RWPE1 (cell line): ENCODE measurements around the gene ODF4.

Experiments
- CTCF ChIA-PET: fragments of 350-600 bp; sonication (Branson Sonifier 250); formaldehyde crosslinking; extraction: SDS; loops from one replicate; lab custom pipeline; 2021; lab: Yijun Ruan, JAX
- POLR2A ChIA-PET: fragments of 400-600 bp; formaldehyde crosslinking; extraction: SDS; loops from one replicate; lab custom pipeline; 2020; ENCODE audit warnings: antibody characterized with exemption; ENCODE audit not compliant: low non-redundant PET; lab: Yijun Ruan, JAX
- DNase-seq: peaks from one replicate; pipeline ENCODE4 v3.0.0; 2012; ENCODE audit warnings: low spot score
- H3K27ac ChIP-seq: fragments of 450-650 bp; 2 replicates; pipeline ENCODE4 v1.5.1; 2017
- TF ChIP-seq, protein P1 (sequence below): fragments of 450-650 bp; conservative IDR thresholded peaks from 2 replicates; pipeline ENCODE4 v1.5.1; 2017; ENCODE audit warnings: low read depth, mild to moderate bottlenecking

ODF4 gene

DNA sequence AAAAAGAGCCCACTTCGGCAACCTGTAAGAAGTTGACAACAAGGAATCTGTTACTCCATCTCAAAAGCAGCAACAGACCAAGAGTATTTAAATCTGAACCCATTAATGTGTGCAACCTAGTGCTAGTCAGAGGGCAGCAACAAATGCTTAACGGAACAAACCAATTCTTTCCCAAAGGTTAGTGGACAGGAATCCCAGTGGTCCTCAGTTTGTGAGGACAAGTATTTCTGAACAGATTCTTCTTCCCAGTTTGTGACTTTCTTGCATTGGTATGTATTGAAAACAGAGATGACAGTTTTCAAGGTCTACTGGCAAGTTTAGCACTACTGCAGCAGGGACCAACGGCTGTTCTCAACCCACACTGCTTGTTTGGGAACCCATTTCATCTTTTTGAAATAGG, 40.4 kb downstream of the ODF4 start:
- H3K27ac ChIP-seq: no peak overlapping the region
- TF ChIP-seq, protein P1, sequence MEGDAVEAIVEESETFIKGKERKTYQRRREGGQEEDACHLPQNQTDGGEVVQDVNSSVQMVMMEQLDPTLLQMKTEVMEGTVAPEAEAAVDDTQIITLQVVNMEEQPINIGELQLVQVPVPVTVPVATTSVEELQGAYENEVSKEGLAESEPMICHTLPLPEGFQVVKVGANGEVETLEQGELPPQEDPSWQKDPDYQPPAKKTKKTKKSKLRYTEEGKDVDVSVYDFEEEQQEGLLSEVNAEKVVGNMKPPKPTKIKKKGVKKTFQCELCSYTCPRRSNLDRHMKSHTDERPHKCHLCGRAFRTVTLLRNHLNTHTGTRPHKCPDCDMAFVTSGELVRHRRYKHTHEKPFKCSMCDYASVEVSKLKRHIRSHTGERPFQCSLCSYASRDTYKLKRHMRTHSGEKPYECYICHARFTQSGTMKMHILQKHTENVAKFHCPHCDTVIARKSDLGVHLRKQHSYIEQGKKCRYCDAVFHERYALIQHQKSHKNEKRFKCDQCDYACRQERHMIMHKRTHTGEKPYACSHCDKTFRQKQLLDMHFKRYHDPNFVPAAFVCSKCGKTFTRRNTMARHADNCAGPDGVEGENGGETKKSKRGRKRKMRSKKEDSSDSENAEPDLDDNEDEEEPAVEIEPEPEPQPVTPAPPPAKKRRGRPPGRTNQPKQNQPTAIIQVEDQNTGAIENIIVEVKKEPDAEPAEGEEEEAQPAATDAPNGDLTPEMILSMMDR: no peak
- ChIA-PET CTCF (interaction anchor here (0.7 kb wide), 1 partner anchor 79 kb away, joined by 3 read pairs; no protein-coding TSS in a partner anchor), POLR2A (no interaction called here)
- DNase-seq: no peak

DNA sequence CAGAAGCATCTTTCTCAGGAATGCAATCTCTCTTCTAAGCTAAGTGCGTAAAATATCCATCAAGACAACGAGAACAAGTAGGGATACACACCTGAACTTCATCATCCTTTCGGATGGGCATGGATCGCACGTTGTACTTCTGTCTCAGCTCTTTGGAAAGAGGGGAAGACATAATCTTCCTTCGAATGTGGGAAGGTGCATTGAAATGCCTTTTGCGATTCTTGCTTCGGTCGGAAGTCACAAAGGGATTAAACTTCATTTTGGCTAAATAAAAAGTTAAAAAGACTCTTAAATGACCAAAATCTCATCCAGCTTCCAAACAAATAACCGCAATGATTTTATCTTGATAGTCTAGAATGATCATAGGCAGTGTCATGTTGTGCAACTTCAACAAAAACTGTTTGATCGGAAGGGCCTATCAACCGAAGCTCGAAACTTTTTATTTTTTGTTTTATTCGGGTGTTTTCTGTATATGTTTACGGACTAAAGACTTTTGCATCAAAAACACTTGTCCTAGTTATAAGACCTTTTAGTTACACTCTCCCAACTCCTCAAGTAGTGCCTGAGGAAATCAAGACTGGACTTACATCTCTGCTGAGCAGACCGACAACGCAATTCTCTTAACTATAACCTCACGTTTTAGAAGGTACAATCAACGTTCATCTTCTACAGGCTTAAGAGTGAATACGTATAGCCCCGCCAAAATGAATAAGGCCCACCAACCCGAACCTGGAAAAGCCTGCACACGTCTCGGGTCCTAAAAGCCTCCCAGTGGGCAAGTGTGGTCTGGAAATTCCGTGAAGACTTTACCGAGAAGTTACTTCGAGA, 42.6 kb downstream of the ODF4 start:
- peak overlapping the region; percentile 88 for H3K27ac ChIP-seq
- TF ChIP-seq, protein P1: no peak
- no peak for DNase-seq
- POLR2A ChIA-PET: no interaction called here
- CTCF ChIA-PET: interaction anchor here (0.6 kb wide), 2 partner anchors 9 to 1338 kb away, joined by 3 to 6 read pairs; no protein-coding TSS in a partner anchor

DNA sequence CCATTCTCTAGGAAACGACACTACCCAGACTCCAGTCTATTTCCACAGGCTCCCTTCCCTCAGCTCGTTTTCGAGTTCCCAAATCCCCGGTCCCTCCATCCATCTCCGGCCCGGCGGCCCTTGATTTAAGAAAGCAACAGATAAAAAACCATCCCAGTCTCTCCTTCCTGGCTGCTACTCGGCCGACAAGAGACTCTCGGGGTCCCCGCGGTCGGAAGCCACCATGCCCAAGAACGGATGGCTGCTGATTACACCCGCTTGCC, 43.2 kb downstream of the ODF4 start:
- POLR2A ChIA-PET: no interaction called here
- CTCF ChIA-PET: interaction anchor here (0.6 kb wide), 2 partner anchors 9 to 1337 kb away, joined by 3 to 6 read pairs; no protein-coding TSS in a partner anchor
- TF ChIP-seq, protein P1: no peak
- no peak for DNase-seq
- H3K27ac ChIP-seq: peak overlapping the region; percentile 88

DNA sequence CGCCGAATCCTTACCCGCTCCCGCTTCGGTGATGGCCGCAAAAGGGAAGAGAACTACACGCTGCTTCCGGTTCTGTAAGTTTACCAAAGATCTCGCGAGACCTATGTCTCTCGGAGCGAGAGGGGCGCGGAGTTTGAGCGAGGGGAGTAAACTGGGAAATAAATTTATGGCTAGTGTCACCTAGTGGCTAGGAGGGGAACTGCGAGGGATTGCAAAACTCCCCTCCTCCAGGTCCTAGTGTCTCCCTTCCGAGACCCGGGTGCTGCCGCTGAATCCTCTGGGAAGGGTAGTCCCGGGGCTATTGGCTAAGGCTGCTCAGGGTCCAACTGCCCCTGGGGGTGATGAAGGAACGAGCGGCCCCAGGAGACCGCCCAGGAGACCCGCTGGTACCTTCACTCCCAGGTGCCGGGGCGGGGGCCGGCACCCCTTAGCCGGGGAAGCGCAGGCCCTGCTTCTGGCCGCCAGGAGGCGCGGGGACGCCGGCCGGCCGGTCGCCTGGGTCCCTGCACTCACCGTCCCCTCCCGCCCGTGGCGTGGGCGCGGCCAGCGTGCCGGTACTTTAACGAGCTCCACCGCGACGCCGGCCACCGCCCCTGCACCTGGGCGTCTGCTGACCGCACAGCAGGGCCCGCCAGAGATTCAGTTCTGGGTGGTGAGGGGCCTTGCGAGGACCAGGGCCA, 43.6 kb downstream of the ODF4 start, which contains the start of gene RPL26:
TSS of gene RPL26 (minus strand) at position 51 of the 680 bp plus-strand sequence. CDS start 883 bp downstream, outside the sequence.
- TF ChIP-seq, protein P1: peak; percentile 99
- DNase-seq: peak; percentile 95
- peak within 1 kb of the TSS; percentile 88 for H3K27ac ChIP-seq
- ChIA-PET CTCF (interaction anchor here (0.6 to 1.2 kb wide), 9 partner anchors 14 to 403 kb away, joined by 3 to 4 read pairs (median 3); partner anchors contain the start of gene RNF222), POLR2A (interaction anchor here (0.6 to 1.5 kb wide), 8 partner anchors 23 to 668 kb away, joined by 3 to 10 read pairs (median 3); partner anchors contain the start of gene NDEL1)

DNA sequence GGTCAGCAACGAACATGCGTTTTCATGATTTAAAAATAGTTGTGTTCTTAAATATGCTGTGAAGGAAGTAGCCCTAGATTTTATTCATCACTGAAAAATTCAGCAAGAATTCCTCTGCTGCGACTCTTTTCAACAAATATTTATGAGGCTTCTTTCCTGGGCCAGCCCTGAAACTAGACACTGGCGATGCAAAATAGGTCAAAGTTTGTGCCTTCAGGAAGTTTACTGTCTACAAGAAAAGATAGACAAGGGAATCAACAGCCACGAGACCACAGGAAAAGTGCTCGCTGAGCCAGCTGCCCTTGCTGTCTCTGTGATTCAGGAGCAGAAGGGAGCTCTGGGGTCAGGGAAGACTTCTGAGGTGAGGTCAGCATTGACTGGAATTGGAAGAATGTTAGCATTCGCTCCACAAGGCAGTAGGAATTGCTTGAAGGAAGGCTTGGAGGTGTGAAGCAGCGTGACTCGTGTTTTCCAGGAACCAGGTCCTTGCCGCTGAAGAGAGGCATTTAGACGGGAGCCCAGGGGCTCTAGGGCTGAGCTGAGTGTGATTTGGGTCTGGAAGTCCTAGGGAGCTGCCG, 45.2 kb downstream of the ODF4 start:
- ChIA-PET CTCF (no interaction called here), POLR2A (interaction anchor here (1.5 kb wide), 1 partner anchor 51 kb away, joined by 5 read pairs; the partner anchor contains the start of gene NDEL1)
- H3K27ac ChIP-seq: peak overlapping the region; percentile 88
- TF ChIP-seq, protein P1: no peak
- peak; percentile 44 for DNase-seq

DNA sequence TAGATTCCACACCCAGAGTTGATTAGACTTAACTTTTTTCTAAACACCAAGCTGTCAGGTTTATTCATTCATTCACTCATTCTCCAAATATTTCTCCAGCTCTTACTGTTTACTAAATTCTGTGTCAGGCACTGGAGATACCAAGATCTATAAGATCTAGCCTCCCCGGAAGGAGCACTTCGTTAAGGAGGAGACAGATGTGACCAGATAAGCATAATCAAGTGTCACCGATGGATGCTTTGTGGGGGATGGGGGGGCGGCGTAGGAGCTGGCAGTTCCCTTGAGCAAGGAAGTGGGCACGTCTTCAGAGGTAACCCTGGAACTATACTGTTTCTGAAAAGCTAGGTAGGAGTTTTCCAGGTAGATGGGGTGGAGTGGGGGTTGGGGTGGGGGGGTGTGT, 47.2 kb downstream of the ODF4 start:
- DNase-seq: no peak

More for the DNA sequence above, 47.2 kb downstream of the ODF4 start:
- POLR2A ChIA-PET: interaction anchor here (0.6 kb wide), 1 partner anchor 368 kb away, joined by 3 read pairs; no protein-coding TSS in a partner anchor
- no peak overlapping the region for H3K27ac ChIP-seq
- CTCF ChIA-PET: interaction anchor here (0.7 kb wide), 1 partner anchor 358 kb away, joined by 3 read pairs; no protein-coding TSS in a partner anchor
- TF ChIP-seq, protein P1: no peak
